Spleen (tissue), 3 donors: Measurements from ENCODE around the gene BCL2.

Source experiments
- POLR2A ChIP-seq, 3 donors: fragments of 450-650 bp; IDR thresholded peaks; one replicate each; pipeline ENCODE4 v1.5.1; 2017; ENCODE audit warnings: antibody characterized with exemption in 3 of 3, mild to moderate bottlenecking in 1 of 3
- POLR2AphosphoS5 ChIP-seq, 3 donors: sonication (generic); formaldehyde crosslinking; IDR thresholded peaks; one replicate each; pipeline ENCODE4 v1.5.1; 2017; ENCODE audit warnings: antibody characterized with exemption in 3 of 3

GRCh38 chr18:63234841-63235240 lies 84.7 kb downstream of the BCL2 start:
- TF ChIP-seq POLR2A (IDR thresholded peaks at IDR 0.05) = no peak
- no peak for TF ChIP-seq POLR2AphosphoS5 (IDR thresholded peaks at IDR 0.05)
